Measurements from ENCODE around the gene ANXA2.

- TF ChIP-seq CTCF (conservative IDR thresholded peaks at IDR 0.05; ENCODE audit: low read length) (no peak), EZH2phosphoT487 (IDR thresholded peaks at IDR 0.05; ENCODE audit: borderline replicate concordance) (no peak)
These were observed 24.0 kb downstream of the ANXA2 start for GRCh38 chr15:60373745-60374144.

Measured in Loucy (cell line).